ENCODE data around the gene SH3RF3. TPM values are rescaled to one million over a fixed set of nuclear protein-coding genes. Genes with fewer than 3 reads are reported as not detected.

The SH3RF3 gene
- total RNA-seq, 2 donors from 2014 or later: 1.3 to 5.6 TPM

DNA sequence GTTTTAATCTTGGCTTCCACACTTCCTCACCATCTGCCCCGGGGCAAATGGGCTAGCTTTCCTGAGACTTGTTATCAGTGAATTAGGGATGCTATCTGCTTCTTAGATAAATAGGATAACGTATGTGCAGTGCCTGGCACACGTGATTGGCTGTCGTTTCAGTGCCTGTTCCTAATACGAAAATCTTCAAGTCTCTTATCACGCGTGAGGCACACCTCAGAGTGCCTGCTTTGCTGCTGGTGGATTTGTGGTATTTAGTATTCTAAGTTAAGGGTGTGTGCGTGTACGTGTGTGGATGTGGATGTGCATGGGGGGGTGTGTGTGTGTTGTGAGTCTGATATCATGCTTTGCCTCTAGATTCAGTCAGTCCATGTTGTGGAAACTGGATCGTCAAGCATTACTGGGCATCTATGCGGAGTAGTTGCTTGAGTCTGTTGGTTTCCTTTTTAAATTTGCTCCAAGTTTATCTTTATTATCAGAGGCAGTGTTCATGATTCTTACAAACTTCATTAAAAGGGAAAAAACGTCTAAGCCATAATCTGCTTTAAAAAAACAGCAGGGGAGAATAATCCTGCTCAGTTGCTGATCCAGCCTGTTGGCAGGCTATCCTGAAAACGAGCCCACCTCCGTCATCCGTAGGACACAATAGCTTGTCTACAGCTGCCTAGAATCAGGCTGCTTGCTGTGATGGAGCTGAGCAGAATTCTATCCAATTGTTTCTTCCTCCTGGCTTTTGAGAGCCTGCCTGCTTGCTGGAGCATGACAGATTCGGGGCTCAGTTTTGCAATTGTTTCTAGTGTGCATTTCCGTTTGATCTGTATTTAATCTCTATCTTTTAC lies 6.6 kb downstream of the SH3RF3 start:
- no peaks in the 10 kb centered on the region for H3K36me3 ChIP-seq (replicated peaks in 1 of 2; ENCODE audit: insufficient read depth in 1 of 2, low read depth in 2 of 2)
- WGBS, 2 donors: 47 to 64% methylated on average over 17 of the region's 17 CpGs
- no peaks in the 10 kb centered on the region for H3K27me3 ChIP-seq
- H3K4me3 ChIP-seq: no peak overlapping the region
- peaks cover 12% of the 10 kb centered on the region for H3K4me1 ChIP-seq
- intact Hi-C loops (cut with DNase I): no loop called here
- ATAC-seq (no peak), DNase-seq (no peak)
- TF ChIP-seq POLR2A (IDR thresholded peaks at IDR 0.05): no peak
- TF ChIP-seq, protein P1, sequence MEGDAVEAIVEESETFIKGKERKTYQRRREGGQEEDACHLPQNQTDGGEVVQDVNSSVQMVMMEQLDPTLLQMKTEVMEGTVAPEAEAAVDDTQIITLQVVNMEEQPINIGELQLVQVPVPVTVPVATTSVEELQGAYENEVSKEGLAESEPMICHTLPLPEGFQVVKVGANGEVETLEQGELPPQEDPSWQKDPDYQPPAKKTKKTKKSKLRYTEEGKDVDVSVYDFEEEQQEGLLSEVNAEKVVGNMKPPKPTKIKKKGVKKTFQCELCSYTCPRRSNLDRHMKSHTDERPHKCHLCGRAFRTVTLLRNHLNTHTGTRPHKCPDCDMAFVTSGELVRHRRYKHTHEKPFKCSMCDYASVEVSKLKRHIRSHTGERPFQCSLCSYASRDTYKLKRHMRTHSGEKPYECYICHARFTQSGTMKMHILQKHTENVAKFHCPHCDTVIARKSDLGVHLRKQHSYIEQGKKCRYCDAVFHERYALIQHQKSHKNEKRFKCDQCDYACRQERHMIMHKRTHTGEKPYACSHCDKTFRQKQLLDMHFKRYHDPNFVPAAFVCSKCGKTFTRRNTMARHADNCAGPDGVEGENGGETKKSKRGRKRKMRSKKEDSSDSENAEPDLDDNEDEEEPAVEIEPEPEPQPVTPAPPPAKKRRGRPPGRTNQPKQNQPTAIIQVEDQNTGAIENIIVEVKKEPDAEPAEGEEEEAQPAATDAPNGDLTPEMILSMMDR (IDR thresholded peaks at IDR 0.05): no peak
- H3K9me3 ChIP-seq: no peaks in the 10 kb centered on the region
- H3K27ac ChIP-seq: no peak overlapping the region

DNA sequence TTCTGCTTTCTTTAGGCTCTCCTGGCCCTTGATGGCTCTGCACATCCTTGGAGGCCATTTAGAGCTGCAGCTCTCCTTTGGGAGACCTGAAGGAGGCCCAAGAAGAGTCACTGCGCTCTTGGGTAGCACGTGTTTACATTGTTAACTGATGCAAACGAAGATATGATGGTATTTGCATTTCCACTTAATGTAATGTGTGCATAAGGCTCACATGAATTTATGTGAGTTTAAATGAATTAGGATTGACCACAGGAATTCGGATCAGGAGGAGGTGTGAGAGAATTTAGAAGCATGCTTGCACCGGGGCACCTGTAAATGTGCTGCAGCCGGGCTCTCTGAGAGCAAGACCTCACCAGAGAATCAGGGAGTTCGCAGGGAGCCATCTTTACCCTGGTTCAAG lies 7.5 kb downstream of the SH3RF3 start:
- WGBS, 2 donors: 54 to 69% methylated on average over 7 of the region's 7 CpGs
- intact Hi-C loops (cut with DNase I): no loop called here

DNA sequence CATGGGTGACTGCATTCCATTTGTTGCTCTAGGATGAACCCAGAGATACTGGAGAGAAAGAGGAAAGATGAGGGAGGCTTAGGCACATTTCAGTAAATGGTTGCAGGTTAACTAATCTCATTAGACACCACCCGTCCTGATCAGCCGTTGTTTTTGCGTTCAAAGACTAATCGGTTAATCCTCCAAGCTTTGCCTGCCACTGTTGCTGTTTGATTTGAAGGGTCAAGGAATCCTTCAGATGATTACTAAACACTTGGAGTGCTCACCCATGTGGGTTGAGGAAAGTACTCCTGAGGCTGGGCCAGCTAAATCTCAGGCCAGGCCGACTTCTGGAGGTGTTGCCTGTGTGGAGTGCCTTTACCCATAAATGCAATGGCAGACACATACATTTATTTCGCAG lies 8.6 kb downstream of the SH3RF3 start:
- ATAC-seq: no peak
- 64 to 72% methylated on average over 5 to 6 of the region's 6 CpGs for WGBS, 2 donors
- intact Hi-C loops (cut with DNase I): no loop called here

More for the DNA sequence above, 7.5 kb downstream of the SH3RF3 start:
- Histone ChIP-seq H3K9me3 (no peaks in the 10 kb centered on the region), H3K27me3 (no peaks in the 10 kb centered on the region), H3K4me1 (peaks cover 12% of the 10 kb centered on the region), H3K27ac (no peak overlapping the region), H3K36me3 (replicated peaks in 1 of 2; ENCODE audit: insufficient read depth in 1 of 2, low read depth in 2 of 2) (no peaks in the 10 kb centered on the region), H3K4me3 (no peak overlapping the region)
- no peak for DNase-seq
- no peak for ATAC-seq
- TF ChIP-seq POLR2A (IDR thresholded peaks at IDR 0.05): no peak
- TF ChIP-seq, protein P1 (IDR thresholded peaks at IDR 0.05): no peak

DNA sequence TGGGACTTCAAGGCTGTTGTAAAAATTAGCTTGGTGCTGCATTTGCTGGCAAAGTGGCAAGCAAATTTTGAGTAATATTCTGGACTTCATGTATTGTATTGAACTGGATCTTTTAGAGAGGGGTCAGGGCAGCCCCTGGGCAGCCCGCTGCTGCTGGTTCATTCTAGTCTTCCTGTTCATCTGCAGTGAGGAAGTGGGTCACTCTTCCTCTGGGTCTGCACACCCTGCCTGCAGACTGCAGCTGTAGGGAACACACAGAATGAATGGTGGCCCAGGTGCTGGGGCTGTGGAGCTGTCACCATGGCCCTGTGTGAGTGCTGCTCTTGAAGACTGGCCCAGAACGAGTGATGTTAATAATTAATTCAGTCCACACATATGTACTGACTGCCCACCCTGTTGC lies 9.4 kb downstream of the SH3RF3 start:
- no peak overlapping the region for H3K27ac ChIP-seq
- TF ChIP-seq POLR2A (IDR thresholded peaks at IDR 0.05): no peak
- TF ChIP-seq, protein P1 (IDR thresholded peaks at IDR 0.05): no peak
- H3K9me3 ChIP-seq: no peaks in the 10 kb centered on the region
- no peak for DNase-seq
- no peaks in the 10 kb centered on the region for H3K36me3 ChIP-seq (replicated peaks in 1 of 2; ENCODE audit: insufficient read depth in 1 of 2, low read depth in 2 of 2)
- peaks cover 12% of the 10 kb centered on the region for H3K4me1 ChIP-seq
- intact Hi-C loops (cut with DNase I): no loop called here
- 42 to 57% methylated on average over 2 of the region's 2 CpGs for WGBS, 2 donors
- ATAC-seq: no peak
- no peak overlapping the region for H3K4me3 ChIP-seq
- no peaks in the 10 kb centered on the region for H3K27me3 ChIP-seq

More for the DNA sequence above, 8.6 kb downstream of the SH3RF3 start:
- H3K9me3 ChIP-seq: no peaks in the 10 kb centered on the region
- peaks cover 12% of the 10 kb centered on the region for H3K4me1 ChIP-seq
- no peak overlapping the region for H3K27ac ChIP-seq
- TF ChIP-seq, protein P1 (IDR thresholded peaks at IDR 0.05): no peak
- TF ChIP-seq POLR2A (IDR thresholded peaks at IDR 0.05): no peak
- H3K4me3 ChIP-seq: no peak overlapping the region
- DNase-seq: no peak
- no peaks in the 10 kb centered on the region for H3K27me3 ChIP-seq
- no peaks in the 10 kb centered on the region for H3K36me3 ChIP-seq (replicated peaks in 1 of 2; ENCODE audit: insufficient read depth in 1 of 2, low read depth in 2 of 2)

DNA sequence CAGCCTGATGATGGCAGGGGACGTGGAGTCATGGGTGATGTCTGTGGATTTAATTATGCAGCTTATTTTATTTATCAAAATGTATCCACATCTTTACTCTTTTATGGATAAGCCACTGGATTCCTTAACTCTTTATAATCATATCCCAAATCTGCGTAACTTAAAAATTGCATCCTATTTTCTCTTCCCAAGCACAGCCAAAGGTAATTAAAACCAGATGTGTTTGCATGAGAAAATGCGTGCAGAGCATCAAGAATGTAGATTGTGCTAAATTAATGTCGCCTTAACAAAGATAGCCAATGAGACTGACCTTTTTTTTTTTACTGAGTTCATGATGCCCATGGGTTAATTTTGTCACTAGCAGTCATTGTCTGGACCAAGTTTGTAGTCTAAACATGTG lies 10.0 kb downstream of the SH3RF3 start:
- no peak overlapping the region for H3K27ac ChIP-seq
- intact Hi-C loops (cut with DNase I): no loop called here
- no peaks in the 10 kb centered on the region for H3K9me3 ChIP-seq
- 71 to 78% methylated on average over 4 of the region's 4 CpGs for WGBS, 2 donors
- H3K36me3 ChIP-seq (replicated peaks in 1 of 2; ENCODE audit: insufficient read depth in 1 of 2, low read depth in 2 of 2): no peaks in the 10 kb centered on the region
- peaks cover 12% of the 10 kb centered on the region for H3K4me1 ChIP-seq
- H3K4me3 ChIP-seq: no peak overlapping the region
- ATAC-seq (no peak), DNase-seq (no peak)
- H3K27me3 ChIP-seq: no peaks in the 10 kb centered on the region
- no peak for TF ChIP-seq POLR2A (IDR thresholded peaks at IDR 0.05)
- TF ChIP-seq, protein P1 (IDR thresholded peaks at IDR 0.05): no peak
